ENCODE results near the gene CALB2. TPM values are rescaled to one million over a fixed set of nuclear protein-coding genes. Genes with fewer than 3 reads are reported as not detected.

CALB2 gene
- total RNA-seq, 1 donor: 1.1 TPM

DNA sequence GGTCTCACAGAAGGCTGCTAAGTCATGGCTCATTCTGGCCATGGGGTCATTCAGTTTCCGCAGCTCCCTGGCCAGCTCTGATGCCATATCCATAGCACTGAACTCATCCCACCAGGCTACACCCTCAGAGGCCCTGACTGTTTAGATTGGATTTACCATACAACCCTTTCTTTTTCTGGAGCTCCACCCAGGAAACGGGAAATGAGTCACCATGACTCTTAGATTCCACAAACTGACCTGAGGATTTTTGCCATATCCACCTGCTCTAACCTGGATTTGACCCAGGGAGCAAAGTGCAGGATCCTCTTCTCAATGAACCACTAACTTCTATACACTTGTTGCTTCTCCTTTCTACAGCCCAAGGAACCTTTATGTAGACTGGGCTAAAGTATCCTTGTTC, 20.3 kb upstream of the CALB2 start:
- Histone ChIP-seq H4K20me1 (ENCODE audit: insufficient read depth, low read length) (no peaks in the 10 kb centered on the region), H3K27me3 (ENCODE audit: insufficient read depth, low read length) (no peaks in the 10 kb centered on the region), H3K27ac (ENCODE audit: low read depth, low read length) (no peak overlapping the region), H3K4me3 (ENCODE audit: insufficient read depth, low read length) (no peak overlapping the region), H3K9me3 (ENCODE audit: low read depth, low read length) (no peaks in the 10 kb centered on the region), H3K36me3 (ENCODE audit: insufficient read depth, low read length) (no peaks in the 10 kb centered on the region), H3K4me1 (ENCODE audit: insufficient read depth, low read length) (no peaks in the 10 kb centered on the region), H3K4me2 (ENCODE audit: insufficient read depth, low read length) (no peak overlapping the region), H2AFZ (ENCODE audit: low read length) (no peak overlapping the region), H3K79me2 (ENCODE audit: insufficient read depth, low read length) (no peaks in the 10 kb centered on the region)
- DNase-seq (ENCODE audit: insufficient read length, low spot score, missing footprints): no peak
- TF ChIP-seq, protein P1, sequence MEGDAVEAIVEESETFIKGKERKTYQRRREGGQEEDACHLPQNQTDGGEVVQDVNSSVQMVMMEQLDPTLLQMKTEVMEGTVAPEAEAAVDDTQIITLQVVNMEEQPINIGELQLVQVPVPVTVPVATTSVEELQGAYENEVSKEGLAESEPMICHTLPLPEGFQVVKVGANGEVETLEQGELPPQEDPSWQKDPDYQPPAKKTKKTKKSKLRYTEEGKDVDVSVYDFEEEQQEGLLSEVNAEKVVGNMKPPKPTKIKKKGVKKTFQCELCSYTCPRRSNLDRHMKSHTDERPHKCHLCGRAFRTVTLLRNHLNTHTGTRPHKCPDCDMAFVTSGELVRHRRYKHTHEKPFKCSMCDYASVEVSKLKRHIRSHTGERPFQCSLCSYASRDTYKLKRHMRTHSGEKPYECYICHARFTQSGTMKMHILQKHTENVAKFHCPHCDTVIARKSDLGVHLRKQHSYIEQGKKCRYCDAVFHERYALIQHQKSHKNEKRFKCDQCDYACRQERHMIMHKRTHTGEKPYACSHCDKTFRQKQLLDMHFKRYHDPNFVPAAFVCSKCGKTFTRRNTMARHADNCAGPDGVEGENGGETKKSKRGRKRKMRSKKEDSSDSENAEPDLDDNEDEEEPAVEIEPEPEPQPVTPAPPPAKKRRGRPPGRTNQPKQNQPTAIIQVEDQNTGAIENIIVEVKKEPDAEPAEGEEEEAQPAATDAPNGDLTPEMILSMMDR (IDR thresholded peaks at IDR 0.05; ENCODE audit: extremely low read depth, low read depth, low read length): no peak

DNA sequence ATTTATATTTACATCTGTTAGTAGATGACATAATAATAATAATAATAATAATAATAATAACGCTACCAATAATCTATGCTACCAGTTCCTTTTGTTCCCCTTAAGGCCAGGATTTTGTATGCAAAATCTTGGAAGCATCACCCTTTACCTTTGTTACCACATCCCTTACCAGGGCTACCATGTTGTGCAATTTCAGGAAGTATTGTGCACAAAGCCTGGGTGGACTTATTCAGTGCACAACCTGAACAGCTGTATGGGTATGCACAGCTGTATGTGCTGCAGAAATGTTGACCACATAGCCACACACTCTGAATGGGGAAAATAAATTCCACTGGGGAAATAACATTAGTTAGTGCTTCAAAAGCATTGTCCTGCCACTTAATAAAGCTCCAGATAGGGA, 19.9 kb upstream of the CALB2 start:
- no peak overlapping the region for H3K4me3 ChIP-seq (ENCODE audit: insufficient read depth, low read length)
- H3K36me3 ChIP-seq (ENCODE audit: insufficient read depth, low read length): no peaks in the 10 kb centered on the region
- TF ChIP-seq, protein P1 (IDR thresholded peaks at IDR 0.05; ENCODE audit: extremely low read depth, low read depth, low read length): no peak

DNA sequence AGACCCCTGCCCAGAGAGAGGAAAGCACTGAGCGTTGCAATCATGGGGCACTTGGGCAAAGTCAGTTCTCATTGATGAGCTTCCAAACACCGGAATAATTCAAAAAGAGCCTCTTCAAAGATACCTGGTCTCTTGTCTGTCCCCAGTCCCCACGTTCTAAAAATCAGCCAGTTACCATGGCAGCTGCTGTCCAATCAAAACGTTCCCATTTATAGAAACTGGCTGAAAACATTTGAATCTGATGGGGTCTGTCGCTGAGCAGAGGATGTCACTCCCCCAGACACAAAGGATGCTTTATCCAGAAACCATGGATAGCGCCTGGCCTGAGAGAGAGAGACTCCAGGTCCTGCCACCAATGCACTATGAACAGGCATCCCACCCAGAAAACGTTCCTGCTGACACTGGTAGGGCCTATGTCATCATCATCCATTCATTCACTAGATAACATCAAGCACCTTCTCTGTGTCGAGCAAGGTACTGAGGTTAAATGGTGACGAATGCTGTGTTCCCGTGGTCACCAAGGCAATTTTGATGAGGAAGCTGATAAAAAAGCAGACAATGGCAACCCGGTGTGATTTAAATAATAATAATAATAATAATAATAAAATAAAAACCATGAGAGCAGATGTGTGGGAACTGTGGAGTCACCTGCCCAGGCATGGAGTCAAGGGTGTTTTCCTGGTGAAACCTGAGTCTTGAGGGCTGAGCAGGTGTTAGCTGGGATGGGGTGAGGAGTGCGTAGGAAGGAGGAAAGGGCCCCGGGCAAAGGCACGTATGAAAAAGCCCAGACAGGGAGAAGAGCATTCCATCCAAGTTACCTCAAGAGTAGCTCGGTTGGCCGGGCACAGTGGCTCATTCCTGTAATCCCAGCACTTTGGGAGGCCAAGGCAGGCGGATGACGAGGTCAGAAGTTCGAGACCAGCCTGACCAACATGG, 19.0 kb upstream of the CALB2 start:
- Histone ChIP-seq H3K27ac (ENCODE audit: low read depth, low read length) (no peak overlapping the region), H3K4me2 (ENCODE audit: insufficient read depth, low read length) (no peak overlapping the region), H3K4me3 (ENCODE audit: insufficient read depth, low read length) (no peak overlapping the region), H3K36me3 (ENCODE audit: insufficient read depth, low read length) (no peaks in the 10 kb centered on the region), H3K79me2 (ENCODE audit: insufficient read depth, low read length) (no peaks in the 10 kb centered on the region), H2AFZ (ENCODE audit: low read length) (no peak overlapping the region), H3K27me3 (ENCODE audit: insufficient read depth, low read length) (no peaks in the 10 kb centered on the region), H3K9me3 (ENCODE audit: low read depth, low read length) (no peaks in the 10 kb centered on the region), H4K20me1 (ENCODE audit: insufficient read depth, low read length) (no peaks in the 10 kb centered on the region), H3K4me1 (ENCODE audit: insufficient read depth, low read length) (no peaks in the 10 kb centered on the region)
- no peak for DNase-seq (ENCODE audit: insufficient read length, low spot score, missing footprints)
- TF ChIP-seq, protein P1 (IDR thresholded peaks at IDR 0.05; ENCODE audit: extremely low read depth, low read depth, low read length): no peak

More for the DNA sequence above, 19.9 kb upstream of the CALB2 start:
- Histone ChIP-seq H2AFZ (ENCODE audit: low read length) (no peak overlapping the region), H3K4me1 (ENCODE audit: insufficient read depth, low read length) (no peaks in the 10 kb centered on the region), H3K27me3 (ENCODE audit: insufficient read depth, low read length) (no peaks in the 10 kb centered on the region), H3K27ac (ENCODE audit: low read depth, low read length) (no peak overlapping the region), H3K9me3 (ENCODE audit: low read depth, low read length) (no peaks in the 10 kb centered on the region), H3K79me2 (ENCODE audit: insufficient read depth, low read length) (no peaks in the 10 kb centered on the region), H4K20me1 (ENCODE audit: insufficient read depth, low read length) (no peaks in the 10 kb centered on the region), H3K4me2 (ENCODE audit: insufficient read depth, low read length) (no peak overlapping the region)
- DNase-seq (ENCODE audit: insufficient read length, low spot score, missing footprints): no peak

DNA sequence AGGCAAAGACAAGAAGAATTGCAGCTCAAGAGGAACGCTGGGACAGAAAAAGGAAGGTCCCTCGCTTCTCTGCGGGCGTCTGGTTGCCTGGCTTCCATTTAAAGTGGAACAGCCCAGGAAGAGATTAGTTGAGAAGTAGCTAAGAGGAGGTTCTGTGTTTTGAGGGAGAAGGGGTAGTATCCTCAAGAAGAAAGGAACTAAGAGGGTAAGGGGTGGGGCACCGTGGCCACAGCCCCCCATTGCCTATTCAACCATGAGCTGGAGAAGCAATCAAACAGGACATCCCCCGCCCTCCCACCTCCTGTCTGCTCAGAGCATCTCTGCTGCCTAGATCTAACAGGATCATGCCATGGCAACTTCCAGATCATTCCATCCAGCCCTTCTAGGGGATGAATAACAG, 18.1 kb upstream of the CALB2 start:
- no peaks in the 10 kb centered on the region for H3K9me3 ChIP-seq (ENCODE audit: low read depth, low read length)
- no peaks in the 10 kb centered on the region for H4K20me1 ChIP-seq (ENCODE audit: insufficient read depth, low read length)
- no peak overlapping the region for H3K4me3 ChIP-seq (ENCODE audit: insufficient read depth, low read length)
- H3K4me2 ChIP-seq (ENCODE audit: insufficient read depth, low read length): no peak overlapping the region
- H2AFZ ChIP-seq (ENCODE audit: low read length): no peak overlapping the region
- no peaks in the 10 kb centered on the region for H3K36me3 ChIP-seq (ENCODE audit: insufficient read depth, low read length)
- H3K27me3 ChIP-seq (ENCODE audit: insufficient read depth, low read length): peaks cover 3% of the 10 kb centered on the region
- H3K79me2 ChIP-seq (ENCODE audit: insufficient read depth, low read length): no peaks in the 10 kb centered on the region
- no peaks in the 10 kb centered on the region for H3K4me1 ChIP-seq (ENCODE audit: insufficient read depth, low read length)
- H3K27ac ChIP-seq (ENCODE audit: low read depth, low read length): no peak overlapping the region
- DNase-seq (ENCODE audit: insufficient read length, low spot score, missing footprints): no peak
- TF ChIP-seq, protein P1 (IDR thresholded peaks at IDR 0.05; ENCODE audit: extremely low read depth, low read depth, low read length): no peak
